ENCODE measurements around the gene TEX53. TPM values are rescaled to one million over a fixed set of nuclear protein-coding genes. Genes with fewer than 3 reads are reported as not detected.

The TEX53 gene
- total and polyA plus RNA-seq, 2 of the 8 experiments (the other 6 are each of a cell fraction or from before 2014, with no cell fraction given), result not detected

- Histone ChIP-seq H4K5ac (ENCODE audit: insufficient read length, low read depth, low read length) (no peak overlapping the region), H3K27me3 (replicated peaks in 1 of 4; ENCODE audit: control insufficient read depth in 3 of 4, extremely low read depth in 1 of 4, insufficient read depth in 3 of 4, low read length in 3 of 4) (0 out of 7 replicates have a peak, but pooled peaks cover 0 to 1% (median 0%) of the 10 kb centered on the region in 4 experiments), H3K79me2 (ENCODE audit: control insufficient read depth in 1 of 2, insufficient read depth in 2 of 2, low read length in 2 of 2) (no peaks in the 10 kb centered on the region), H3K4me1 (replicated peaks in 1 of 4; ENCODE audit: control insufficient read depth in 3 of 4, insufficient read depth in 4 of 4, low read length in 3 of 4) (no peaks in the 10 kb centered on the region; a peak in 1 of 7 replicates), H2AK5ac (ENCODE audit: low read depth, low read length) (no peak overlapping the region), H3K14ac (ENCODE audit: insufficient read length) (no peak overlapping the region), H4K20me1 (replicated peaks in 1 of 2; ENCODE audit: control insufficient read depth in 1 of 2, insufficient read depth in 2 of 2, low read length in 2 of 2) (peaks cover 0 to 3% of the 10 kb centered on the region in 2 experiments), H3K36me3 (ENCODE audit: control insufficient read depth in 2 of 4, insufficient read depth in 4 of 4, low read length in 3 of 4) (no peaks in the 10 kb centered on the region), H3K79me1 (ENCODE audit: low read depth, low read length) (no peaks in the 10 kb centered on the region), H2BK120ac (replicated peaks; ENCODE audit: low read depth, low read length) (no peak overlapping the region), H3K18ac (ENCODE audit: extremely low read depth, low read length) (no peak overlapping the region), H2BK20ac (ENCODE audit: low read length) (no peak overlapping the region), H3K4me2 (ENCODE audit: insufficient read depth in 1 of 2, low read depth in 2 of 2, low read length in 2 of 2) (no peak overlapping the region), H3K4ac (replicated peaks; ENCODE audit: insufficient read length, low read depth, low read length) (no peak overlapping the region), H2BK12ac (ENCODE audit: low read depth, low read length) (no peak overlapping the region), H3K27ac (ENCODE audit: low read depth, low read length) (no peak overlapping the region), H4K8ac (ENCODE audit: extremely low read depth, insufficient read depth, low read length) (no peak overlapping the region), H3K9me3 (ENCODE audit: insufficient read depth in 2 of 2, low read depth in 1 of 2, low read length in 1 of 2) (no peaks in the 10 kb centered on the region), H4K91ac (replicated peaks; ENCODE audit: insufficient read length, low read length) (no peak overlapping the region), H3K9ac (replicated peaks in 1 of 4; ENCODE audit: extremely low read depth in 1 of 4, low read depth in 3 of 4, low read length in 3 of 4) (no peak overlapping the region), H3K23me2 (ENCODE audit: low read depth, low read length) (no peaks in the 10 kb centered on the region), H3K56ac (replicated peaks; ENCODE audit: insufficient read length, low read depth, low read length) (no peak overlapping the region), H3K23ac (ENCODE audit: insufficient read length) (no peak overlapping the region), H2BK5ac (ENCODE audit: low read depth, low read length) (no peak overlapping the region), H2AFZ (ENCODE audit: low read length) (no peak overlapping the region), H2BK15ac (ENCODE audit: low read length) (no peak overlapping the region), H3K4me3 (ENCODE audit: extremely low read depth in 1 of 4, insufficient read depth in 2 of 4, low read depth in 3 of 4, low read length in 4 of 4) (no peak overlapping the region)
- ChIA-PET POLR2A (ENCODE audit: partially characterized antibody) (no interaction called here), CTCF (ENCODE audit: partially characterized antibody) (interaction anchor here (8.6 kb wide), 1 partner anchor 15 kb away, joined by 71 read pairs; the partner anchor contains the start of gene TEX48)
- TF ChIP-seq EZH2 (IDR thresholded peaks at IDR 0.05; ENCODE audit: low read depth, low read length, severe bottlenecking), result no peak
- DNase-seq (ENCODE audit: low read depth in 1 of 2, low spot score in 2 of 2) (no peak), FAIRE-seq (no peak)
- 90% methylated on average over 2 of the region's 2 CpGs; no CpG with 5 or more reads in 1 of the 2 experiments for WGBS, 2 experiments (ENCODE audit: extremely low coverage in 1 of 2, insufficient coverage in 1 of 2, insufficient read length in 1 of 2, insufficient replicate concordance in 2 of 2, low coverage in 1 of 2, low lambda C conversion rate in 2 of 2, missing lambda C conversion rate in 1 of 2)
Observed at GRCh38 chr9:114695948-114696347, 38.3 kb upstream of the TEX53 start.

All from H1 (cell line).